Erythroblast (primary cell): ENCODE measurements around the gene GPR4.

Experiments
- GATA1 ChIP-seq: IDR thresholded peaks from 2 replicates; pipeline ENCODE4 v1.6.1; 2011; ENCODE audit warnings: low read depth, mild to moderate bottlenecking, control low read depth, low read length, moderate library complexity
- POLR2A ChIP-seq: IDR thresholded peaks from 2 replicates; pipeline ENCODE4 v1.6.1; 2011; ENCODE audit warnings: mild to moderate bottlenecking, low read length

GRCh38 chr19:45576682-45577081 is 25.3 kb downstream of the GPR4 start:
- TF ChIP-seq POLR2A (no peak), GATA1 (no peak)
